PC-3 (cell line): Measurements from ENCODE around the gene ICAM1. TPM values are rescaled to one million over a fixed set of nuclear protein-coding genes. Genes with fewer than 3 reads are reported as not detected.

Experiments used
- ATAC-seq: fragments of 200-7000 bp; cut with Tn5 transposase; 2 replicates; pipeline ENCODE4 v1.9.1; 2020; ENCODE audit warnings: mild to moderate bottlenecking, moderate library complexity
- BruUV-seq: library from RNA; stranded (reverse); fragments of 400-500 nt; replicated peaks from 2 replicates; lab custom pipeline; 2021; lab: Mats Ljungman, UMichigan
- CTCF ChIA-PET: fragments of 300-600 bp; sonication (Branson Sonifier 250); formaldehyde crosslinking; loops from one replicate; lab custom pipeline; 2022; ENCODE audit warnings: antibody characterized with exemption; lab: Charles Lee
- POLR2A ChIA-PET: fragments of 300-600 bp; sonication (Branson Sonifier 250); formaldehyde crosslinking; loops from one replicate; lab custom pipeline; 2022; ENCODE audit warnings: antibody characterized with exemption; ENCODE audit not compliant: unreplicated experiment; lab: Charles Lee
- DNase-seq: peaks from one replicate; pipeline ENCODE4 v3.0.0-alpha.2; 2015
- H2AFZ ChIP-seq: fragments of 300-600 bp; sonication (generic); 2 replicates; pipeline ENCODE4 v1.6.0; 2016; ENCODE audit warnings: antibody characterized with exemption, low read length
- H3F3A ChIP-seq: fragments of 300-600 bp; sonication (generic); one replicate; pipeline ENCODE4 v1.6.0; 2017; ENCODE audit warnings: antibody characterized with exemption, low read length, control low read depth, mild to moderate bottlenecking; ENCODE audit not compliant: unreplicated experiment
- H3K27ac ChIP-seq: fragments of 300-600 bp; sonication (generic); 2 replicates; pipeline ENCODE4 v1.5.1; 2016; ENCODE audit warnings: mild to moderate bottlenecking, low read length
- H3K27me3 ChIP-seq: fragments of 300-600 bp; sonication (generic); 2 replicates; pipeline ENCODE4 v1.6.1; 2016; ENCODE audit warnings: low read length, mixed read lengths
- H3K36me3 ChIP-seq: fragments of 300-600 bp; sonication (generic); 2 replicates; pipeline ENCODE4 v1.6.1; 2016; ENCODE audit warnings: low read depth, mixed run types, low read length, mixed read lengths
- H3K4me1 ChIP-seq: fragments of 300-600 bp; sonication (generic); 2 replicates; pipeline ENCODE4 v1.5.1; 2016; ENCODE audit warnings: low read length; ENCODE audit not compliant: insufficient read depth
- H3K4me2 ChIP-seq: fragments of 300-600 bp; sonication (generic); 2 replicates; pipeline ENCODE4 v1.6.0; 2016; ENCODE audit warnings: low read length
- H3K4me3 ChIP-seq: fragments of 300-600 bp; sonication (generic); 2 replicates; pipeline ENCODE4 v1.5.1; 2016; ENCODE audit warnings: mild to moderate bottlenecking, low read length, mixed read lengths
- H3K79me2 ChIP-seq: fragments of 300-600 bp; sonication (generic); 2 replicates; pipeline ENCODE4 v1.6.1; 2017; ENCODE audit warnings: low read length, mixed read lengths
- H3K9ac ChIP-seq: fragments of 300-600 bp; sonication (generic); 2 replicates; pipeline ENCODE4 v1.6.0; 2016; ENCODE audit warnings: mild to moderate bottlenecking, low read length
- H3K9me2 ChIP-seq: fragments of 300-600 bp; sonication (generic); replicated peaks from 2 replicates; pipeline ENCODE4 v1.6.1; 2016; ENCODE audit warnings: mixed run types, low read length, mixed read lengths
- H3K9me3 ChIP-seq: fragments of 300-600 bp; sonication (generic); 2 replicates; pipeline ENCODE4 v1.6.1; 2016; ENCODE audit warnings: low read length, mixed read lengths
- H4K20me1 ChIP-seq: fragments of 300-600 bp; sonication (generic); 2 replicates; pipeline ENCODE4 v1.6.1; 2016; ENCODE audit warnings: low read length, mixed read lengths
- CTCF ChIP-seq: fragments of 300-600 bp; sonication (generic); conservative IDR thresholded peaks from 2 replicates; pipeline ENCODE4 v1.5.1; 2017; ENCODE audit warnings: antibody characterized with exemption, low read depth, mild to moderate bottlenecking, low read length
- EZH2 ChIP-seq: fragments of 300-600 bp; sonication (generic); IDR thresholded peaks from one replicate; pipeline ENCODE4 v1.6.1; 2017; ENCODE audit warnings: antibody characterized with exemption, mild to moderate bottlenecking, low read length; ENCODE audit not compliant: unreplicated experiment
- EZH2phosphoT487 ChIP-seq: fragments of 300-600 bp; sonication (generic); IDR thresholded peaks from 2 replicates; pipeline ENCODE4 v1.6.1; 2018; ENCODE audit warnings: mild to moderate bottlenecking, antibody characterized with exemption, low read length, borderline replicate concordance
- intact Hi-C: fragments of 100-400 bp; cut with micrococcal nuclease; formaldehyde crosslinking; loops from 2 replicates; pipeline ENCODE4 v1.9.0; 2023
- total RNA-seq: library from RNA; depleted of rRNA; stranded (reverse); fragments of >200 nt; gene quantifications from 2 replicates; pipeline ENCODE4 v1.2.3, GENCODE V29; 2014

The ICAM1 gene
- total RNA-seq, 1 experiment from 2014 or later: 15.3 TPM

GRCh38 chr19:10292789-10293636 lies 22.1 kb downstream of the ICAM1 start:
- H3K4me3 ChIP-seq: no peak overlapping the region
- no peak for TF ChIP-seq EZH2phosphoT487
- no peak for TF ChIP-seq CTCF
- no peak for TF ChIP-seq EZH2
- peak overlapping the region; percentile 95 for H3K4me2 ChIP-seq
- no peaks in the 10 kb centered on the region for H3F3A ChIP-seq
- no peaks in the 10 kb centered on the region for H4K20me1 ChIP-seq
- H2AFZ ChIP-seq: no peak overlapping the region
- no peak overlapping the region for H3K27ac ChIP-seq
- H3K36me3 ChIP-seq: no peaks in the 10 kb centered on the region
- intact Hi-C loops: no loop called here
- BruUV-seq: no TSS peak
- no peak overlapping the region for H3K9ac ChIP-seq
- ATAC-seq (no peak), DNase-seq (peak; percentile 32)
- POLR2A ChIA-PET: no interaction called here
- peaks cover 29% of the 10 kb centered on the region for H3K4me1 ChIP-seq
- H3K9me2 ChIP-seq: no peaks in the 10 kb centered on the region
- H3K27me3 ChIP-seq: peaks cover 19% of the 10 kb centered on the region; the same call in 1 of the 2 replicates
- no peaks in the 10 kb centered on the region for H3K79me2 ChIP-seq
- CTCF ChIA-PET: no interaction called here
- no peaks in the 10 kb centered on the region for H3K9me3 ChIP-seq

- no peaks in the 10 kb centered on the region for H3F3A ChIP-seq
- no peaks in the 10 kb centered on the region for H3K9me3 ChIP-seq
- no peak overlapping the region for H3K4me2 ChIP-seq
- no peaks in the 10 kb centered on the region for H3K36me3 ChIP-seq
- no peaks in the 10 kb centered on the region for H3K79me2 ChIP-seq
- no peak for TF ChIP-seq EZH2phosphoT487
- no peak for TF ChIP-seq CTCF
- no peak for TF ChIP-seq EZH2
- H3K9ac ChIP-seq: no peak overlapping the region
- intact Hi-C loops: no loop called here
- peaks cover 28% of the 10 kb centered on the region for H3K4me1 ChIP-seq
- no peak overlapping the region for H2AFZ ChIP-seq
- H3K27ac ChIP-seq: no peak overlapping the region
- ChIA-PET CTCF (no interaction called here), POLR2A (no interaction called here)
- H3K27me3 ChIP-seq: peaks cover 19% of the 10 kb centered on the region; the same call in 1 of the 2 replicates
- DNase-seq (no peak), ATAC-seq (no peak)
- no peak overlapping the region for H3K4me3 ChIP-seq
- no TSS peak for BruUV-seq
- H4K20me1 ChIP-seq: no peaks in the 10 kb centered on the region
- H3K9me2 ChIP-seq: no peaks in the 10 kb centered on the region
Measured at GRCh38 chr19:10293637-10294367, 22.9 kb downstream of the ICAM1 start.
